Neural cell (in vitro differentiated cells): ENCODE results near the gene LRRC37A3. TPM values are rescaled to one million over a fixed set of nuclear protein-coding genes. Genes with fewer than 3 reads are reported as not detected.
"Not testable (repeated sequence)": the region's sequence is repeated elsewhere in the genome, so short reads cannot be mapped to it uniquely, and the experiment has no call there.

Experiments used
- H2AFZ ChIP-seq: fragments of 200-600, 300-800 bp; sonication (generic), shearing (Covaris generic); 2 replicates; pipeline ENCODE4 v1.6.0; 2014; ENCODE audit warnings: low read depth, mild to moderate bottlenecking, antibody characterized with exemption, low read length, moderate library complexity
- H3F3A ChIP-seq: fragments of 200-600 bp; shearing (Covaris generic); 2 replicates; pipeline ENCODE4 v1.6.1; 2016; ENCODE audit warnings: mild to moderate bottlenecking, moderate library complexity, mixed read lengths, antibody characterized with exemption, low read length; ENCODE audit not compliant: insufficient read depth, poor library complexity, severe bottlenecking
- H3K27ac ChIP-seq: fragments of 200-600, 300-800 bp; sonication (generic), shearing (Covaris generic); 2 replicates; pipeline ENCODE4 v1.5.1; 2014; ENCODE audit warnings: mild to moderate bottlenecking, low read length, moderate library complexity
- H3K27me3 ChIP-seq: fragments of 300-800, 200-600 bp; sonication (generic), shearing (Covaris generic); 2 replicates; pipeline ENCODE4 v1.6.0; 2014; ENCODE audit warnings: mild to moderate bottlenecking, low read depth, low read length, moderate library complexity; ENCODE audit not compliant: insufficient read depth
- H3K36me3 ChIP-seq: fragments of 300-800, 200-600 bp; sonication (generic), shearing (Covaris generic); 2 replicates; pipeline ENCODE4 v1.5.1; 2014; ENCODE audit warnings: mild to moderate bottlenecking, antibody characterized with exemption, low read length, moderate library complexity; ENCODE audit not compliant: insufficient read depth
- H3K4me2 ChIP-seq: fragments of 300-800, 200-600 bp; sonication (generic), shearing (Covaris generic); 2 replicates; pipeline ENCODE4 v1.6.0; 2014; ENCODE audit warnings: mild to moderate bottlenecking, low read length
- H3K4me3 ChIP-seq: fragments of 300-800, 200-600 bp; sonication (generic), shearing (Covaris generic); 2 replicates; pipeline ENCODE4 v1.5.1; 2014; ENCODE audit warnings: mild to moderate bottlenecking, low read length, moderate library complexity
- H3K79me2 ChIP-seq: fragments of 200-600 bp; shearing (Covaris generic); replicated peaks from 2 replicates; pipeline ENCODE4 v1.6.0; 2014; ENCODE audit warnings: mild to moderate bottlenecking, low read length, moderate library complexity; ENCODE audit not compliant: insufficient read depth
- H3K9ac ChIP-seq: fragments of 300-800, 200-600 bp; sonication (generic), shearing (Covaris generic); 2 replicates; pipeline ENCODE4 v1.6.1; 2016; ENCODE audit warnings: mild to moderate bottlenecking, low read length, mixed read lengths
- H3K9me2 ChIP-seq: fragments of 200-600 bp; shearing (Covaris generic); 2 replicates; pipeline ENCODE4 v1.6.1; 2016; ENCODE audit warnings: mild to moderate bottlenecking, low read length, mixed read lengths; ENCODE audit not compliant: insufficient read depth
- H3K9me3 ChIP-seq: fragments of 200-600, 300-800 bp; sonication (generic), shearing (Covaris generic); 2 replicates; pipeline ENCODE4 v1.6.1; 2016; ENCODE audit warnings: mild to moderate bottlenecking, mixed run types, low read length, moderate library complexity, mixed read lengths
- H4K20me1 ChIP-seq: fragments of 200-600 bp; shearing (Covaris generic); 2 replicates; pipeline ENCODE4 v1.6.1; 2016; ENCODE audit warnings: mild to moderate bottlenecking, mixed run types; ENCODE audit not compliant: insufficient read depth
- polyA plus RNA-seq: library from polyadenylated mRNA; depleted of rRNA; stranded (reverse); fragments of >200 nt; gene quantifications from 2 replicates; pipeline ENCODE4 v1.2.3, GENCODE V29; 2014

The LRRC37A3 gene
- polyA plus RNA-seq, 1 donor from 2014 or later: 5.3 TPM

GRCh38 chr17:64909511-64910190 lies 9.6 kb downstream of the LRRC37A3 start:
- H2AFZ ChIP-seq, H3K9me2 ChIP-seq, H4K20me1 ChIP-seq, H3K27me3 ChIP-seq, H3K36me3 ChIP-seq, H3K9ac ChIP-seq, H3K4me3 ChIP-seq, H3K27ac ChIP-seq, H3K4me2 ChIP-seq, H3K79me2 ChIP-seq, H3F3A ChIP-seq, H3K9me3 ChIP-seq: not testable (repeated sequence)

- not testable (repeated sequence) for H3K36me3 ChIP-seq, H3F3A ChIP-seq, H3K9me3 ChIP-seq, H3K9me2 ChIP-seq, H4K20me1 ChIP-seq, H3K27me3 ChIP-seq, H2AFZ ChIP-seq, H3K9ac ChIP-seq, H3K27ac ChIP-seq, H3K4me2 ChIP-seq, H3K79me2 ChIP-seq, H3K4me3 ChIP-seq
These were observed 15.2 kb downstream of the LRRC37A3 start for GRCh38 chr17:64904069-64904468.

GRCh38 chr17:64897136-64897535 lies 22.1 kb downstream of the LRRC37A3 start:
- not testable (repeated sequence) for H4K20me1 ChIP-seq, H3K9me3 ChIP-seq, H3K9me2 ChIP-seq, H3K9ac ChIP-seq, H2AFZ ChIP-seq, H3K27me3 ChIP-seq, H3F3A ChIP-seq, H3K36me3 ChIP-seq, H3K79me2 ChIP-seq, H3K4me3 ChIP-seq, H3K27ac ChIP-seq, H3K4me2 ChIP-seq

- not testable (repeated sequence) for H3K79me2 ChIP-seq, H3K9ac ChIP-seq, H3K27ac ChIP-seq, H3K9me2 ChIP-seq, H2AFZ ChIP-seq, H3K4me2 ChIP-seq, H4K20me1 ChIP-seq, H3K27me3 ChIP-seq, H3K4me3 ChIP-seq, H3K36me3 ChIP-seq, H3F3A ChIP-seq, H3K9me3 ChIP-seq
These were observed 45.1 kb downstream of the LRRC37A3 start for GRCh38 chr17:64874210-64874609.

GRCh38 chr17:64847504-64848466 lies 71.5 kb downstream of the LRRC37A3 start:
- H3K27ac ChIP-seq, H3K9ac ChIP-seq, H3K36me3 ChIP-seq, H2AFZ ChIP-seq, H3K9me2 ChIP-seq, H3K9me3 ChIP-seq, H3K27me3 ChIP-seq, H4K20me1 ChIP-seq, H3K79me2 ChIP-seq, H3K4me3 ChIP-seq, H3K4me2 ChIP-seq, H3F3A ChIP-seq: not testable (repeated sequence)

- H3K4me2 ChIP-seq, H3K9me3 ChIP-seq, H3K36me3 ChIP-seq, H3K27ac ChIP-seq, H3K27me3 ChIP-seq, H2AFZ ChIP-seq, H3K4me3 ChIP-seq, H3K9me2 ChIP-seq, H3K79me2 ChIP-seq, H3F3A ChIP-seq, H3K9ac ChIP-seq, H4K20me1 ChIP-seq: not testable (repeated sequence)
These were observed 72.4 kb downstream of the LRRC37A3 start for GRCh38 chr17:64846892-64847291.

GRCh38 chr17:64843918-64844317 lies 75.4 kb downstream of the LRRC37A3 start:
- not testable (repeated sequence) for H3K9me2 ChIP-seq, H3K36me3 ChIP-seq, H3K9ac ChIP-seq, H3F3A ChIP-seq, H3K27me3 ChIP-seq, H3K9me3 ChIP-seq, H2AFZ ChIP-seq, H3K4me3 ChIP-seq, H3K4me2 ChIP-seq, H3K27ac ChIP-seq, H3K79me2 ChIP-seq, H4K20me1 ChIP-seq

- H4K20me1 ChIP-seq, H3K9me2 ChIP-seq, H2AFZ ChIP-seq, H3K79me2 ChIP-seq, H3K27ac ChIP-seq, H3F3A ChIP-seq, H3K4me3 ChIP-seq, H3K27me3 ChIP-seq, H3K4me2 ChIP-seq, H3K36me3 ChIP-seq, H3K9ac ChIP-seq, H3K9me3 ChIP-seq: not testable (repeated sequence)
These were observed 76.4 kb downstream of the LRRC37A3 start for GRCh38 chr17:64842900-64843299.
